Prostate gland (tissue), 2 donors: Measurements from ENCODE around the gene ZNF488. TPM values are rescaled to one million over a fixed set of nuclear protein-coding genes. Genes with fewer than 3 reads are reported as not detected.

Source experiments
- DNase-seq: peaks from one replicate; pipeline ENCODE4 v3.0.0-alpha.2; 2019; ENCODE audit warnings: low spot score
- H3K27ac ChIP-seq, 2 donors: fragments of 200-600 bp; sonication (generic); 2 replicates each; pipeline ENCODE4 v1.5.1; 2017 to 2019
- H3K27me3 ChIP-seq: fragments of 200-600 bp; sonication (generic); replicated peaks from 2 replicates; pipeline ENCODE4 v1.5.1; 2019; ENCODE audit not compliant: insufficient read depth
- H3K36me3 ChIP-seq, 2 donors: fragments of 200-600 bp; sonication (generic); 1 replicate in 1 of 2; 2 replicates in 1 of 2; pipeline versions ENCODE4 v1.5.1 to v1.8.1; 2017 to 2019
- H3K4me1 ChIP-seq: fragments of 200-600 bp; sonication (generic); replicated peaks from 2 replicates; pipeline ENCODE4 v1.5.1; 2019
- H3K4me3 ChIP-seq, 2 donors: fragments of 200-600 bp; sonication (generic); 2 replicates each; pipeline ENCODE4 v1.5.1; 2017 to 2019
- H3K9me3 ChIP-seq: fragments of 200-600 bp; sonication (generic); 2 replicates; pipeline ENCODE4 v1.5.1; 2017
- CTCF ChIP-seq, 4 experiments: fragments of 200-600 bp in 2 of 4; fragments of 450-650 bp in 2 of 4; sonication (generic) in 2 of 4; IDR thresholded peaks; 1 replicate in 3 of 4; 2 replicates in 1 of 4; pipeline ENCODE4 v1.5.1; 2016 to 2019; ENCODE audit warnings: antibody characterized with exemption in 4 of 4, mild to moderate bottlenecking in 2 of 4, moderate library complexity in 2 of 4
- POLR2A ChIP-seq: fragments of 450-650 bp; IDR thresholded peaks from one replicate; pipeline ENCODE4 v1.6.1; 2016; ENCODE audit warnings: antibody characterized with exemption, mild to moderate bottlenecking
- POLR2AphosphoS5 ChIP-seq: sonication (generic); formaldehyde crosslinking; IDR thresholded peaks from one replicate; pipeline ENCODE4 v1.6.1; 2017; ENCODE audit warnings: antibody characterized with exemption
- WGBS: methylation state at CpG from one replicate; pipeline ENCODE4 v1.1.5; 2018; 5-methylcytosine and 5-hydroxymethylcytosine counted together
- intact Hi-C: fragments of 100-400 bp; cut with DNase I; formaldehyde crosslinking; loops from one replicate; pipeline ENCODE4 v1.14.2; 2022
- total RNA-seq, 2 donors: library from RNA; depleted of rRNA; stranded (reverse); fragments of >200 nt; gene quantifications; one replicate each; pipeline ENCODE4 v1.1.0, GENCODE V29; 2016

ZNF488 gene
- total RNA-seq, 2 donors from 2014 or later: 1.5 to 1.9 TPM

- H3K36me3 ChIP-seq: no peaks in the 10 kb centered on the region
- intact Hi-C loops: no loop called here
- no peak for DNase-seq
- H3K27ac ChIP-seq: no peak overlapping the region
- H3K9me3 ChIP-seq: no peaks in the 10 kb centered on the region
- H3K4me3 ChIP-seq: no peak overlapping the region
- H3K27me3 ChIP-seq: peaks cover 1% of the 10 kb centered on the region
- WGBS: 94% methylated on average over 30 of the region's 30 CpGs
- no peaks in the 10 kb centered on the region for H3K4me1 ChIP-seq
- TF ChIP-seq POLR2AphosphoS5 (no peak), CTCF (IDR thresholded peaks at IDR 0.05) (no peak), POLR2A (no peak)
These were observed 58.5 kb downstream of the ZNF488 start for GRCh38 chr10:47325303-47326291.

GRCh38 chr10:47323636-47324296 lies 60.3 kb downstream of the ZNF488 start:
- DNase-seq: no peak
- Histone ChIP-seq H3K27me3 (peaks cover 1% of the 10 kb centered on the region), H3K9me3 (no peaks in the 10 kb centered on the region), H3K4me1 (no peaks in the 10 kb centered on the region), H3K27ac (no peak overlapping the region), H3K36me3 (no peaks in the 10 kb centered on the region), H3K4me3 (no peak overlapping the region)
- intact Hi-C loops: no loop called here
- 56% methylated on average over 5 of the region's 5 CpGs for WGBS
- TF ChIP-seq POLR2A (no peak), CTCF (IDR thresholded peaks at IDR 0.05) (no peak), POLR2AphosphoS5 (no peak)

- H3K9me3 ChIP-seq: no peaks in the 10 kb centered on the region
- H3K4me3 ChIP-seq: no peak overlapping the region
- H3K4me1 ChIP-seq: no peaks in the 10 kb centered on the region
- DNase-seq: no peak
- no peak for TF ChIP-seq POLR2AphosphoS5
- TF ChIP-seq CTCF (IDR thresholded peaks at IDR 0.05): no peak
- TF ChIP-seq POLR2A: no peak
- peaks cover 1% of the 10 kb centered on the region for H3K27me3 ChIP-seq
- 65% methylated on average over 1 of the region's 1 CpG for WGBS
- H3K27ac ChIP-seq: no peak overlapping the region
- intact Hi-C loops: no loop called here
- H3K36me3 ChIP-seq: no peaks in the 10 kb centered on the region
These were observed 61.0 kb downstream of the ZNF488 start for GRCh38 chr10:47323087-47323486.

- 83% methylated on average over 35 of the region's 35 CpGs for WGBS
- Histone ChIP-seq H3K27me3 (peaks cover 1% of the 10 kb centered on the region), H3K36me3 (no peaks in the 10 kb centered on the region), H3K4me3 (no peak within 1 kb of the TSS), H3K9me3 (no peaks in the 10 kb centered on the region), H3K27ac (no peak within 1 kb of the TSS), H3K4me1 (no peaks in the 10 kb centered on the region)
- no peak for DNase-seq
- no peak for TF ChIP-seq POLR2A
- TF ChIP-seq CTCF (IDR thresholded peaks at IDR 0.05): no peak
- no peak for TF ChIP-seq POLR2AphosphoS5
- intact Hi-C loops: no loop called here
These were observed 61.6 kb downstream of the ZNF488 start, which contains the start of gene GDF2 for GRCh38 chr10:47322300-47323061. TSS of gene GDF2 (plus strand) at chr10:47322454. CDS start at chr10:47322669, 215 bp downstream.
